ENCODE measurements around the gene ABCA2.
A peak's percentile ranks its signal among the peaks of the same experiment; 100 is the strongest.

ABCA2 gene

GRCh38 chr9:136979769-136980587 is 48.1 kb downstream of the ABCA2 start:
- no peak for DNase-seq

- no peak for DNase-seq
Measured at GRCh38 chr9:136978865-136979544, 49.0 kb downstream of the ABCA2 start.

GRCh38 chr9:136978073-136978864 is 49.8 kb downstream of the ABCA2 start:
- DNase-seq, result peak; percentile 71

- no peak for DNase-seq
Measured at GRCh38 chr9:136977649-136978072, 50.4 kb downstream of the ABCA2 start.

- DNase-seq, result no peak
Measured at GRCh38 chr9:136977223-136977622, 50.8 kb downstream of the ABCA2 start, which contains the start of gene PTGDS. Gene PTGDS (plus strand): TSS chr9:136977504. CDS start chr9:136977579, 75 bp downstream.

GRCh38 chr9:136975644-136976043 is 52.4 kb downstream of the ABCA2 start:
- peak; percentile 66 for DNase-seq

GRCh38 chr9:136974817-136975535 is 53.1 kb downstream of the ABCA2 start:
- DNase-seq, result peak; percentile 45

- no peak for DNase-seq
Measured at GRCh38 chr9:136973618-136974617, 54.1 kb downstream of the ABCA2 start.

GRCh38 chr9:136972743-136973142 is 55.3 kb downstream of the ABCA2 start:
- no peak for DNase-seq

GRCh38 chr9:136972335-136972734 is 55.7 kb downstream of the ABCA2 start:
- DNase-seq, result no peak

- DNase-seq, result no peak
Measured at GRCh38 chr9:136971746-136972145, 56.3 kb downstream of the ABCA2 start.

- DNase-seq, result no peak
Measured at GRCh38 chr9:136970361-136970760, 57.7 kb downstream of the ABCA2 start.

- DNase-seq, result no peak
Measured at GRCh38 chr9:136969774-136970173, 58.3 kb downstream of the ABCA2 start.

GRCh38 chr9:136969150-136969549 is 58.9 kb downstream of the ABCA2 start:
- DNase-seq, result no peak

GRCh38 chr9:136968333-136969127 is 59.5 kb downstream of the ABCA2 start:
- DNase-seq, result peak; percentile 22

- DNase-seq, result peak; percentile 94
Measured at GRCh38 chr9:136965771-136966484, 62.1 kb downstream of the ABCA2 start.

GRCh38 chr9:136964833-136965422 is 63.1 kb downstream of the ABCA2 start:
- peak; percentile 22 for DNase-seq

GRCh38 chr9:136964171-136964689 is 63.8 kb downstream of the ABCA2 start:
- peak; percentile 87 for DNase-seq

GRCh38 chr9:136963751-136964150 is 64.3 kb downstream of the ABCA2 start:
- DNase-seq, result no peak

All from RPMI8226 (cell line).